GM10248 (cell line): ENCODE data around the gene CRYBB1.
A peak's percentile ranks its signal among the peaks of the same experiment; 100 is the strongest.

Source experiments
- CTCF ChIA-PET: fragments of 300-600 bp; sonication (Branson Sonifier 250); formaldehyde crosslinking; extraction: SDS; loops from one replicate; lab custom pipeline; 2021; ENCODE audit warnings: antibody characterized with exemption; lab: Yijun Ruan, JAX
- POLR2A ChIA-PET: fragments of 350-650 bp; sonication (Branson Sonifier 250); formaldehyde crosslinking; extraction: SDS; loops from one replicate; lab custom pipeline; 2020; ENCODE audit warnings: antibody characterized with exemption; lab: Yijun Ruan, JAX
- DNase-seq: peaks from one replicate; pipeline ENCODE4 v3.0.0; 2012; ENCODE audit errors: extremely low spot score
- CTCF ChIP-seq: IDR thresholded peaks from 2 replicates; pipeline ENCODE4 v1.5.1; 2012; ENCODE audit warnings: mild to moderate bottlenecking, low read depth; ENCODE audit errors: extremely low read depth, missing control alignments, control extremely low read depth

Gene CRYBB1

GRCh38 chr22:26660356-26660755, 42.5 kb upstream of the CRYBB1 start:
- POLR2A ChIA-PET: no interaction called here

GRCh38 chr22:26658671-26659478, 41.0 kb upstream of the CRYBB1 start:
- no peak for TF ChIP-seq CTCF
- POLR2A ChIA-PET: no interaction called here
- CTCF ChIA-PET: interaction anchor here (0.8 kb wide), 1 partner anchor 36 kb away, joined by 3 read pairs; no protein-coding TSS in a partner anchor
- peak; percentile 77 for DNase-seq

More at GRCh38 chr22:26660356-26660755, 42.5 kb upstream of the CRYBB1 start:
- DNase-seq: no peak
- CTCF ChIA-PET: interaction anchor here (0.9 to 1.3 kb wide), 4 partner anchors 9 to 169 kb away, joined by 3 read pairs; no protein-coding TSS in a partner anchor
- TF ChIP-seq CTCF: no peak

- no peak for DNase-seq
- POLR2A ChIA-PET: no interaction called here
- CTCF ChIA-PET: interaction anchor here (1.4 kb wide), 1 partner anchor 23 kb away, joined by 4 read pairs; no protein-coding TSS in a partner anchor
- no peak for TF ChIP-seq CTCF
Measured at GRCh38 chr22:26658161-26658560, 40.3 kb upstream of the CRYBB1 start.

GRCh38 chr22:26656891-26657851, 39.3 kb upstream of the CRYBB1 start, which contains the start of gene MIAT:
Gene MIAT (plus strand): TSS chr22:26657588.
- TF ChIP-seq CTCF: no peak
- ChIA-PET CTCF (interaction anchor here (0.6 to 2.3 kb wide), 5 partner anchors 8 to 292 kb away, joined by 3 to 8 read pairs (median 4); no protein-coding TSS in a partner anchor), POLR2A (no interaction called here)
- DNase-seq: peak; percentile 80

- CTCF ChIA-PET: interaction anchor here (1.1 to 2.6 kb wide), 5 partner anchors 8 to 191 kb away, joined by 3 to 13 read pairs (median 4); no protein-coding TSS in a partner anchor
- POLR2A ChIA-PET: no interaction called here
- no peak for DNase-seq
- TF ChIP-seq CTCF: no peak
Measured at GRCh38 chr22:26651815-26652214, 34.0 kb upstream of the CRYBB1 start.

GRCh38 chr22:26650722-26651421, 33.0 kb upstream of the CRYBB1 start:
- ChIA-PET CTCF (interaction anchor here (0.6 to 2.6 kb wide), 7 partner anchors 9 to 285 kb away, joined by 3 to 13 read pairs (median 4); no protein-coding TSS in a partner anchor), POLR2A (no interaction called here)
- DNase-seq: no peak
- TF ChIP-seq CTCF: no peak
